H7 (cell line): Measurements from ENCODE around the gene B3GALT6. TPM values are rescaled to one million over a fixed set of nuclear protein-coding genes. Genes with fewer than 3 reads are reported as not detected.
"Not testable (repeated sequence)": the region's sequence is repeated elsewhere in the genome, so short reads cannot be mapped to it uniquely, and the experiment has no call there.

Source experiments
- DNase-seq: peaks from one replicate; pipeline ENCODE4 v3.0.0; 2012
- H3K27me3 ChIP-seq: 2 replicates; pipeline ENCODE4 v1.6.0; 2011; ENCODE audit warnings: mild to moderate bottlenecking, low read length; ENCODE audit not compliant: control insufficient read depth, insufficient read depth
- H3K36me3 ChIP-seq: replicated peaks from 2 replicates; pipeline ENCODE4 v1.5.1; 2011; ENCODE audit warnings: low read length; ENCODE audit not compliant: control insufficient read depth, insufficient read depth
- H3K4me3 ChIP-seq: 2 replicates; pipeline ENCODE4 v1.5.1; 2011; ENCODE audit warnings: low read depth, mild to moderate bottlenecking, control low read depth, low read length, moderate library complexity; ENCODE audit not compliant: insufficient read depth
- total RNA-seq: library from RNA; depleted of rRNA; stranded (reverse); fragments of >200 nt; shearing (Covaris generic); gene quantifications from 2 replicates; pipeline ENCODE4 v1.2.3, GENCODE V29; 2014

The B3GALT6 gene
- total RNA-seq, 1 experiment from 2014 or later: 47.2 TPM

GRCh38 chr1:1248009-1248913 lies 16.2 kb downstream of the B3GALT6 start:
- not testable (repeated sequence) for H3K36me3 ChIP-seq, H3K27me3 ChIP-seq, DNase-seq, H3K4me3 ChIP-seq

DNA sequence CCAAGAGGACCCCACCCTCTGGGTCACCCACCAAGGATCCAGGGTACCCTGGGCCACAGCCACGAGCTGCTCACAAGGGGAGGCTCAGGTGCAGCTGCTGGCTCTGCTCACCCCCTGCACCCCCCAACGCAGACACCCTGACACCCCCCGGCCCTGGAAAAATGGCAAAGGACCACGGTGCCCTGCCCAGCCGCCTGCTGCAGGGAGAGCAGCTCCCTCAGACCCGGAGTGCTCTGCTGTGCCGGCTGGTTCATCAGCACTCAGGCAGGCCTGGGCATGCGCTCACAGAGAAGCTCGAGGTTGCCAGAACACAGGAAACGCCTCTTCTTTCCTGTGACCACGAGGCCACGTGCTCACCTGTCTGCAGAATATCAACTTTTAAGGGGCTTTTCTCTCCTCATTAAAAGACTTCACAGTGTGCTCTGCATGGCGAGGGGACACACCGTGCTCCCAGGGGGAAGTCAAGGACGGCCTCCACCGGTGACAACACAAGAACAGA lies 18.8 kb downstream of the B3GALT6 start:
- Histone ChIP-seq H3K27me3 (no peaks in the 10 kb centered on the region), H3K36me3 (peaks cover 5% of the 10 kb centered on the region), H3K4me3 (no peak overlapping the region)
- no peak for DNase-seq

- Histone ChIP-seq H3K36me3 (peaks cover 5% of the 10 kb centered on the region), H3K27me3 (no peaks in the 10 kb centered on the region), H3K4me3 (no peak overlapping the region)
- no peak for DNase-seq
Measured at GRCh38 chr1:1253314-1253713, 21.3 kb downstream of the B3GALT6 start.

- peak; percentile 45 for DNase-seq
- Histone ChIP-seq H3K27me3 (no peaks in the 10 kb centered on the region), H3K4me3 (no peak overlapping the region), H3K36me3 (peaks cover 7% of the 10 kb centered on the region)
Measured at GRCh38 chr1:1253972-1254666, 22.1 kb downstream of the B3GALT6 start.

GRCh38 chr1:1254667-1254998 lies 22.6 kb downstream of the B3GALT6 start:
- no peak overlapping the region for H3K4me3 ChIP-seq
- peaks cover 9% of the 10 kb centered on the region for H3K36me3 ChIP-seq
- DNase-seq: peak; percentile 57
- H3K27me3 ChIP-seq: no peaks in the 10 kb centered on the region

DNA sequence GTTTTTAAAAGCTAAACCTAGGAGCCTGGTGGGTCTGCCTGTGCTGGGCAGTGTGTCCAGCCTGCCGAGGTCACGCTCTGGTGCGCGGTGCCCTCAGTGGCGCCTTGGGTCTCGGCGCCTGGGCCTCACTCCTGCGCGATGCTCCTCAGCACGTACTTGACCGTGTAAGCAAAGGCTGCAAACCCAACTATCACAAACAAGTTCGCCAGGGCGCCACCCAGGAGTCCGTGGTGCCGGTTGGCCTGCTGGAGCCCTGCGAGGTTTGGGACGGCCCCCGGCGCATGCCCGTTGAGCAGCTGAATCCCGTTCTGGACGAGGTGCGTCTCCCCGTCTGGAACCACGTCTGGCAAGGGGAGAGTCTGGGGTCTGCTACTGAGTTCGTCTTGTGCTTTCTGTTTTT lies 23.0 kb downstream of the B3GALT6 start:
- Histone ChIP-seq H3K27me3 (no peaks in the 10 kb centered on the region), H3K36me3 (peaks cover 11% of the 10 kb centered on the region), H3K4me3 (no peak overlapping the region)
- peak; percentile 54 for DNase-seq

DNA sequence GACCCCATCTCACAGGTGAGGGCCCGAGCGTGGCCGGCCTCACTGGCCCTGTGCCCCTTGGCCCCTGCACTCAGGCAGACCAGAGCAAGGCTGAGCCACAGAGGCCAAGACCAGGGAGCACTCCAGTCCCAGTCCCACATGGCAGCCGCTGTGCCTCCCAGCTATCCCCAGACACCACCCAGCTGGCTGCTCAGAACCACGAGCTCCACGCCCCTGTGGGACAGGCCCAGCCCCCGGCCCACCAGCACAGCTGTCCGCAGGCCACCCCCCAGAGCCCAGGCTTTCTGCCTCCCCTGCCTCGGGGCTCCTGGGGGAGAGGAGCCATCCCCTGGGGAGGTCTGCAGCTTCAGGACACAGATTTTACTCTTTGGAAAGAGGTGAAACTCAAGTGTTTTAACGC lies 23.6 kb downstream of the B3GALT6 start:
- Histone ChIP-seq H3K27me3 (no peaks in the 10 kb centered on the region), H3K4me3 (no peak overlapping the region), H3K36me3 (peaks cover 12% of the 10 kb centered on the region)
- peak; percentile 57 for DNase-seq

- Histone ChIP-seq H3K36me3 (peaks cover 18% of the 10 kb centered on the region), H3K27me3 (no peaks in the 10 kb centered on the region), H3K4me3 (no peak overlapping the region)
- peak; percentile 84 for DNase-seq
Measured at GRCh38 chr1:1256956-1257871, 25.2 kb downstream of the B3GALT6 start.

DNA sequence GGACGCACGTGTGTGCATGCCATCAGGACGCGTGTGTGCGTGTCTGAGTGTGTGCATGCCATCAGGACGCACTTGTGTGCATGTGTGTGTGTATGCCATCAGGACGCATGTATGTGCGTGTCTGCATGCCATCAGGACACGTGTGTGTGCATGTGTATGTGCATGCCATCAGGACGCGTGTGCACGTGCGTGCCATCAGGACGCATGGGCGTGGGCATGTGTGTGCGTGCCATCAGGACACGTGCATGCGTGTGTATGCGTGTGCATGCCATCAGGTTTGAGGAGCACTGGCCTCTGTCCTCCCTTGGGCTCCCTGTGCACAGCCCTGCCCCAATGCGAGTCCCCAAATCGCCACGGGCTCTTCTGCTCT lies 27.1 kb downstream of the B3GALT6 start:
- H3K36me3 ChIP-seq: peaks cover 27% of the 10 kb centered on the region
- DNase-seq: peak; percentile 54
- no peaks in the 10 kb centered on the region for H3K27me3 ChIP-seq
- no peak overlapping the region for H3K4me3 ChIP-seq

- H3K27me3 ChIP-seq: no peaks in the 10 kb centered on the region
- H3K36me3 ChIP-seq: peaks cover 27% of the 10 kb centered on the region
- H3K4me3 ChIP-seq: no peak overlapping the region
- DNase-seq: no peak
Measured at GRCh38 chr1:1259540-1259939, 27.5 kb downstream of the B3GALT6 start.

DNA sequence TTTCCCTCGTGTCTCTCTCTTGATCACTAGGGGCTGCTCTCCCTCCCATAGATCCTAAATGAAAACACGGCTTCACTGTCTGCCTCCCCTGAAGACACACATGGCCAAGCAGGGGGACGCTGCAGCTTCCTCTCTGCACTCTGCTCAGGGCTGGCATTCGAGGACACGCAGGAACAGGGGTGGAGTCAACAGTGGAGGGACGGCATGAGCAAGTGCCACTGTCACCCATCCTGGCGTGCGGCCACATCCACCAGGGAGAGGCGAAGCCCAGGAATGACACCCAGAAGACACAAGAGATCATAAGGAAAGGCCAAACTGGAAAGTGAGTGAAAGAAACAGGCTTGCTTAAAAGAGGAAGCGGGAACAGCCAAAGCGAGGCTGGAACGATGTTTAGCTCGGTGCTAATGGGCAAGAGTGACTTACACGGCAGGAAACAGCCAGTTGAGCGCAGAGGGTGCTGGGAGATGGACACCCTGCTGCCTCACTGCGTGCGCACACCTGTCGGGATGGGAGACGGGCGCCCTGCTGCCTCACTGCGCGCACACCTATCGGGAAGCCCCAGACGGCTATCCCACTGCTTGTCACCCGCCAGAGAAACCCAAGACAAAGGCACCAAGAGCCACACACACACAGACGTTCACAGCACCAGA lies 28.0 kb downstream of the B3GALT6 start:
- no peak overlapping the region for H3K4me3 ChIP-seq
- peaks cover 24% of the 10 kb centered on the region for H3K36me3 ChIP-seq
- H3K27me3 ChIP-seq: no peaks in the 10 kb centered on the region
- DNase-seq: peak; percentile 50

DNA sequence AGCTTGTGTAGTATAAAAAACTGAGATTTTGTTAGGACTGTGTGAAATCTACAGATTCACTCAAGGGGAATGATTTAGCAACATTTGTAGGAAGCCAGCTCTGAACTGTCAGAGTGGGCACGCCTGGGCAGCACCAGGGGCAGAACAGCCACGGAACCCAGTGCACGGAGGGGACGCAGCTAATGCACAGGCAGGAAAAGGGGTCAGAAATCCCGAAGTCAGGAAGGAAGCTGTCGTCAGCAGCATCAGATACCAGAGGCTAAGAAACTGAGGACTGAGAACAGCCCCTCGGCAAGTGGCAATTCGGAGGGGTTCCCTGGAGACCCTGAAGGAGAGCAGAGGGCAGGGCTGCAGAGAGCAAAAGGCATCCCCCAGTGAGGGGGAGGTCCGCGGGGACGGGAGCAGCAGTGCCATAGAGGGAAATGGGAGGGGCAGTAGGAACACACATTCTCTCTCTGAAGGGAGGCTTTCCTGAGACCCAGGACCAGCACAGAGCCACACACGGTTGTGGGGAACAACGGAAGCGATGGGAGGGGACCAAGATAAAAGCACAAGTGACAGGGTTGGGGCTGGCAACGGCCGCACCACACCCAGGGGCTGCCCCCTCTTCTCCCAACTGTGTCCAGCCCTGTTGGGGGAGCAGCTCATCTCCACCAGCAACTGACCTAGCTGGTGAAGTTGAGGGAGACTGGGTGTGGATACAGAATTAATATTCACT lies 29.0 kb downstream of the B3GALT6 start:
- Histone ChIP-seq H3K36me3 (peaks cover 26% of the 10 kb centered on the region), H3K4me3 (no peak overlapping the region), H3K27me3 (no peaks in the 10 kb centered on the region)
- peak; percentile 44 for DNase-seq

DNA sequence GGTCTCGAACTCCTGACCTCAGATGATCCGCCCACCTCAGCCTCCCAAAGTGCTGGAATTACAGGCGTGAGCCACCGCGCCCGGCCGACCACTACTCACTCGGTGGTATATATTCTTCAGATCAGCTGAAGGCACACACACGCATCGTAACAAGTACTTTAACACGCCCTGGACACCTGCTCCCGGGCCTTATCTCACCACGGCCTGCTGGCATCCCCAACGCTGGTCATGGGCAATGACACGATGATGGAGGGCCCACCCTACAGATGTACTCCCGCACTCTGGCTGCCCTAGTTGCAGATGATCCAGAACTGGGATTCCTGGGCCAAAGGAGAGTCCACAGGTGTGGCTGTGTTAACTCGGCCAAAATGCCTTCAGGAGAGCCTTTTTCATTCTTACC lies 30.0 kb downstream of the B3GALT6 start:
- no peak overlapping the region for H3K4me3 ChIP-seq
- no peak for DNase-seq
- H3K36me3 ChIP-seq: peaks cover 28% of the 10 kb centered on the region
- H3K27me3 ChIP-seq: no peaks in the 10 kb centered on the region
